ENCODE data around the gene FLT4.

GRCh38 chr5:180599590-180599914, 49.8 kb downstream of the FLT4 start:
- TF ChIP-seq CTCF (IDR thresholded peaks at IDR 0.05; ENCODE audit: insufficient read depth, low read length, poor library complexity, severe bottlenecking) (no peak), EZH2phosphoT487 (conservative IDR thresholded peaks at IDR 0.05; ENCODE audit: low read length) (no peak)
